Measurements from ENCODE around the gene PDZD11.
"Not testable (repeated sequence)": the region's sequence is repeated elsewhere in the genome, so short reads cannot be mapped to it uniquely, and the experiment has no call there.

Gene PDZD11

DNA sequence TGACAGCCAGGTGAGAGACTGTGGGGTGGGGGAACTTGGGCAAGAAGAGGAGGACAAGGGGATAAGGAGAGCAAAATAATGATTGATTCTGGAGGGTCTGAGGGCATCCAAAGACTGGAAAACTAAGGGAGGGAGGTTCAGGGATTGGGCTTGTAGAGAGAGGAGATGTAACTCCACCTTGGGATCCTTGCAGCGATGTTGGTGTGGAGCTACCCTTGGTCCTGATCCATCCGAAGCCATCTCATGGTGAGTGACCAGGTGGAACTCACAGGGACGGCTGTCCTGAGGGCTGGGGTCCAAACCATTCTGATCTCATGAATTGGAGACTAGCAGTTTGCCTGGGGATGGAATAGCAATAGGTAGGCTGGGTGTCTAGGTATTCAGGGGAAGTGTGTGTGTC is 9.2 kb downstream of the PDZD11 start:
- DNase-seq (ENCODE audit: insufficient read length, low spot score) (no peak), FAIRE-seq (no peak)
- no peak for TF ChIP-seq POLR2A (IDR thresholded peaks at IDR 0.05; ENCODE audit: low read depth, low read length)

- TF ChIP-seq POLR2A (IDR thresholded peaks at IDR 0.05; ENCODE audit: low read depth, low read length), result no peak
- no peak for DNase-seq (ENCODE audit: insufficient read length, low spot score)
- FAIRE-seq, result no peak
Observed at GRCh38 chrX:70279081-70279480, 10.6 kb downstream of the PDZD11 start.

GRCh38 chrX:70274029-70274428 is 15.7 kb downstream of the PDZD11 start:
- FAIRE-seq, result not testable (repeated sequence)

GRCh38 chrX:70268034-70268433 is 21.7 kb downstream of the PDZD11 start, which contains the start of gene ARR3:
ARR3 (plus strand) TSS chrX:70268334; CDS start chrX:70269386, 1,052 bp downstream.
- FAIRE-seq (no peak), DNase-seq (ENCODE audit: insufficient read length, low spot score) (no peak)
- TF ChIP-seq POLR2A (IDR thresholded peaks at IDR 0.05; ENCODE audit: low read depth, low read length), result no peak

More at GRCh38 chrX:70274029-70274428, 15.7 kb downstream of the PDZD11 start:
- DNase-seq (ENCODE audit: insufficient read length, low spot score), result not testable (repeated sequence)

GRCh38 chrX:70264784-70265183 is 24.9 kb downstream of the PDZD11 start:
- no peak for TF ChIP-seq POLR2A (IDR thresholded peaks at IDR 0.05; ENCODE audit: low read depth, low read length)
- FAIRE-seq (no peak), DNase-seq (ENCODE audit: insufficient read length, low spot score) (no peak)

- TF ChIP-seq POLR2A (IDR thresholded peaks at IDR 0.05; ENCODE audit: low read depth, low read length), result no peak
- no peak for FAIRE-seq
- DNase-seq (ENCODE audit: insufficient read length, low spot score), result peak; percentile 8
Observed at GRCh38 chrX:70262952-70263567, 26.7 kb downstream of the PDZD11 start.

- DNase-seq (ENCODE audit: insufficient read length, low spot score) (no peak), FAIRE-seq (no peak)
- no peak for TF ChIP-seq POLR2A (IDR thresholded peaks at IDR 0.05; ENCODE audit: low read depth, low read length)
Observed at GRCh38 chrX:70260104-70260503, 29.6 kb downstream of the PDZD11 start, which contains the start of gene P2RY4. P2RY4 (minus strand) TSS chrX:70260204; CDS start chrX:70259624, 580 bp downstream.

DNA sequence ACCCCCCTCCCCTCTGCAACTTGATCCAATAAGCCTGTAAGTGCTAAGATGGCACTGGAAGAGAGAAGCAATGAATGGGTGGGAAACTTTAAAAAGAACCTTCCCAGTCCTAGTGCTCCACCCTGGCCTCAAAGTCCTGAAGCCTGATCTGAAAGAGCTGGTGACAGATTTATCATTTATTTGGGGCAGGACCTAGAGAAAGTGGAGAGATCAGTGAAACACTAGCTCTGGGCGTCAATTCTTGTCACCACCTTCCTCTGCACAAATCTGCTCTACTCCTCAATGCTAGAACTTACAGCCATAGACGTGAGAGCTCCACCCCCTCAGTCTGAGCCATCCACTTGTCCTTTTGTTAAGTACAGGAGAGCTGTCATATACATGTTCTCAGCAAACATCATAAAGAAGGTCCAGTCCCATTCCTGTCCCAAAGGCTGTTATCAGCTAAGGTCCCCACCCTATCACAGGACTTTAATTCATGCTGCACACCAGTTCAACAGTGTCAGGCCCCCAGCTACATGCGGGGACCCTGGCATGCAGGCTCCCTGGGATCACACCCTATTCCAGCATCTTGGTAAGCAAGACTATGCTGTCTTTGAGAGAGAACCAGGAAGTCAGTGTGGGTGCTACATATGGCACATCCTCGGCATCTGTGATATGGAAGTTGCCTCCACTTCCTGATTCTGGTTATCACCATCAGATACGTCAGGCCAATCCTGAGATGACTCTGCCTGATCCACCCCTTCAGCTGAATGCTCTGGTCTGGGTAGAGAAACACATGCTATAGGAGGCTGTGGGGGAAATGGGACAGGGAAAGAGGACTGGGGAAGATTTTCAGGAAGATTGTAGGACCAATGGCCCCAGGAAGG is 32.1 kb downstream of the PDZD11 start:
- no peak for TF ChIP-seq POLR2A (IDR thresholded peaks at IDR 0.05; ENCODE audit: low read depth, low read length)
- no peak for FAIRE-seq
- no peak for DNase-seq (ENCODE audit: insufficient read length, low spot score)

DNA sequence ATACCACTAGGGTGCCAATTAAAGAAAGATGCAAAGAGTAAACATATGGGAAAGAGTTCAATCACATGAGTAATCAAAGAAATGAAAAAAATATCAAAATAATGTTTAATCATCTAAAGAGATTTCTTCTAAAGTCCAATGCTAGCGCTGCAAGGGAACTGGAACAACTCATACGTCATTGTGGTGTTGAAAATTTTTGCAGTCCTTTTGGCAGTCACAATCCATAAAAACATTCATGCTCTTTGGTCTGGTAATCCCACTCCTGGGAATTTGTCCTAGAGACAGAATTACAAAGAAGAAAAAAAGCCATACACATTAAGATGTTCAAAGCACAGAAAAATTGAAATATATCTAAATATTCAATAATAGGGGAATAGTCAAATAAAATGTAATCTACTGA is 34.3 kb downstream of the PDZD11 start:
- TF ChIP-seq POLR2A (IDR thresholded peaks at IDR 0.05; ENCODE audit: low read depth, low read length), result no peak
- DNase-seq (ENCODE audit: insufficient read length, low spot score) (no peak), FAIRE-seq (no peak)

DNA sequence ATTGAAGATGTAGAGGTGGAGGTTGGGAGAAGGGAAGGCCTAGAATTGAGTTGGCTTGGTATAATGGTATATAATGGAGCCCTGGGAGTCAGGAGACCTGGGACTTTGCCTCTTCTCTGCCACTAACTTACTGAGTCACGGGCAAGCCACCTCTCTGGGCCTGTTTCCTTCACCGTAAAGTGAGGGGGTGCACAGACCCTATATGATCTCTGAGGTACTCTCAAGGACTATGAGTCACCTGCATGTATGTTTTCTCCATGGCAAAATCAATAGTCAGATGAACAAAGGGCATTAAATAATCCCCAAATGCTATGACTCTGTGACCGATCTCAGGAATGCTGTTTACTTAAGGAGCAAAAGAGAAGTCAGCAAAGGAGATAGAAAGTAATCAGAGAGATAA is 34.8 kb downstream of the PDZD11 start:
- DNase-seq (ENCODE audit: insufficient read length, low spot score) (no peak), FAIRE-seq (no peak)
- no peak for TF ChIP-seq POLR2A (IDR thresholded peaks at IDR 0.05; ENCODE audit: low read depth, low read length)

DNA sequence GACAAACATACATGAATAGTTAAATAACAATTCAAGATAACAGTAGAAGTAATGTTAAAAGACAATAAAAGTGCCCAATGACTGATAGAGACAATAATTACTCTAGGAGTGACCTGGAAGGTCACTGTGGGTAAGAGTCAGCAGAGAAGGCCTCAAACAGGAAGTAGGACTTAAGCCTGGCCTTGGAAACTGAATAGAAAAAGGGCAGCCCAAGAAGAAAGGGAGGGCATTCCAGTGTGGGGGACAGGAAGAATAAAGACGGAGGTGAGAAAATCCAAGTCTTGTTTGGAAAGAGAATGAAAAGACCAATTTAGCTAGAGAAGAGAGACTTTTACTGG is 35.7 kb downstream of the PDZD11 start:
- TF ChIP-seq POLR2A (IDR thresholded peaks at IDR 0.05; ENCODE audit: low read depth, low read length), result no peak
- no peak for DNase-seq (ENCODE audit: insufficient read length, low spot score)
- FAIRE-seq, result no peak

DNA sequence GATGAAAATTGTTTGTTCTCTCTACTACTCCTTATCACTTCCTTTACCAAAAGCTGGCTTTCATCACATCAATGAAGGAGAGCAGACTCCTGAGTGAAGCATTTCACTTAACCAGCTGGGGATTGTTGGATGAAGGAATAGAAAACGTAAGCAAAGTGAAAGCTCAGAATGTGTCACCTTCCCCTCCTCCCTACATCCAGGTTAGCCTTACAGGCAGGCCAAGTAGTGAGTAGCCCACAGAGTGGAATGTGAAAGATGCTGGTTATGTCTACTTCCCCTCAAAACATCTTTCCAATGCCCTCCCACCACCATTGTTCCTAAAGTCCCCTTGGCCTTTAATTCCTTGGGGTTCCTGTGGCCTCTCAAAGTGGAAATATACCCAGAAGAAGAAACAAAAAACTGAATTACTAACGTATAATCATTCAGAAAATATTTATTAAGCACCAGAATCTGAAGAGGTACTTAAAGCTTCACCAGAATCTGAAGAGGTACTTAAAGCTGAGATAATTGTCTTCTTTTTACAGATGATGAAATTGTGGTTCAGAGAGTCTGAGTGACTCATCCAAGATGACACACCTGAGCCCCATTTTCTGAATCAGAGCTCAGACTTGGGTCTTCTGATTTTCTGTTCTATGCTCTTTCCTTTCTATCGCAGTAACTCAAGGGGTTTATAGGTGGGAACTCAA is 36.2 kb downstream of the PDZD11 start:
- FAIRE-seq (no peak), DNase-seq (ENCODE audit: insufficient read length, low spot score) (no peak)
- no peak for TF ChIP-seq POLR2A (IDR thresholded peaks at IDR 0.05; ENCODE audit: low read depth, low read length)

GRCh38 chrX:70252491-70252890 is 37.2 kb downstream of the PDZD11 start:
- DNase-seq (ENCODE audit: insufficient read length, low spot score) (no peak), FAIRE-seq (no peak)
- no peak for TF ChIP-seq POLR2A (IDR thresholded peaks at IDR 0.05; ENCODE audit: low read depth, low read length)

GRCh38 chrX:70247252-70247651 is 42.5 kb downstream of the PDZD11 start:
- TF ChIP-seq POLR2A (IDR thresholded peaks at IDR 0.05; ENCODE audit: low read depth, low read length), result no peak
- DNase-seq (ENCODE audit: insufficient read length, low spot score) (no peak), FAIRE-seq (no peak)

Data from H54 (cell line).